Peyer's patch (tissue), 4 donors: ENCODE data around the gene SMAP1. TPM values are rescaled to one million over a fixed set of nuclear protein-coding genes. Genes with fewer than 3 reads are reported as not detected.

Experiments used
- DNase-seq, 3 donors: peaks; one replicate each; pipeline ENCODE4 v3.0.0-alpha.2; 2017 to 2019
- H3K27ac ChIP-seq, 4 donors: fragments of 200-600 bp; sonication (generic); one replicate each; pipeline ENCODE4 v1.5.1; 2016 to 2019
- H3K27me3 ChIP-seq, 2 donors: fragments of 200-600 bp; sonication (generic); one replicate each; pipeline ENCODE4 v1.5.1; 2019
- H3K36me3 ChIP-seq, 3 donors: fragments of 200-600 bp; sonication (generic); one replicate each; pipeline ENCODE4 v1.5.1; 2016 to 2019
- H3K4me1 ChIP-seq, 4 donors: fragments of 200-600 bp; sonication (generic); one replicate each; pipeline ENCODE4 v1.5.1; 2016 to 2019
- H3K4me3 ChIP-seq, 4 donors: fragments of 200-600 bp; sonication (generic); 1 replicate in 3 of 4; 2 replicates in 1 of 4; pipeline ENCODE4 v1.5.1; 2016 to 2019; ENCODE audit warnings: mild to moderate bottlenecking in 1 of 4
- H3K9me3 ChIP-seq, 4 donors: fragments of 200-600 bp; sonication (generic); one replicate each; pipeline ENCODE4 v1.5.1; 2016 to 2019; ENCODE audit warnings: mild to moderate bottlenecking in 1 of 4
- POLR2A ChIP-seq, 2 donors: fragments of 450-650 bp; IDR thresholded peaks; one replicate each; pipeline ENCODE4 v1.5.1; 2017; ENCODE audit warnings: antibody characterized with exemption in 2 of 2, mild to moderate bottlenecking in 2 of 2, moderate library complexity in 2 of 2
- total RNA-seq, 4 donors: library from RNA; depleted of rRNA; stranded (reverse); fragments of >200 nt; gene quantifications; one replicate each; pipeline ENCODE4 v1.1.0, GENCODE V29; 2016
- TF ChIP-seq, protein P1 (sequence below), 6 experiments: fragments of 450-650 bp in 4 of 6; fragments of 200-600 bp in 2 of 6; sonication (generic) in 1 of 6; IDR thresholded peaks; one replicate each; pipeline ENCODE4 v1.5.1; 2017 to 2019; ENCODE audit warnings: antibody characterized with exemption in 6 of 6, mild to moderate bottlenecking in 3 of 6, moderate library complexity in 1 of 6

SMAP1 gene
- total RNA-seq, 4 donors from 2014 or later: 23.1 to 48.9 (median 42.1) TPM

DNA sequence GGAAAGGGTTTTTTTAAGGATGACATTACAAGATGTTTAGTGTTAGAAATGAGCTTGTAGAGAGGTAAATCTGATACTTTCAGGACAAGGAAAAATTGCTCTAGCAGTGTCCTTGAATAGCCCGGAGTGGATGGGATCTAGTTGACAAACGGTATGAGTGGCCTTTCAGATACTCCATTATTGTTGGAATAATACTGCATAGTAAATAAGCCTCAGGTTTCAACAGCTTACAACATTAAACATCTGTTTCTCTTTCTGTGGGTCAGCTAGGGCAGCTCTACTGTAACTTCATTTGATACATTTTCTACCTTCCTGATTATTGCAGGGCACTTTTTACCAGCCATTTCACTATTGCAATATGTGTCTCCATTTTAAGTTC lies 171.2 kb downstream of the SMAP1 start:
- no peak for DNase-seq
- Histone ChIP-seq H3K4me1 (no peaks in the 10 kb centered on the region), H3K27me3 (no peaks in the 10 kb centered on the region), H3K27ac (no peak overlapping the region), H3K36me3 (peaks cover 0 to 10% (median 0%) of the 10 kb centered on the region in 3 donors), H3K4me3 (no peak overlapping the region), H3K9me3 (no peaks in the 10 kb centered on the region)
- no peak for TF ChIP-seq POLR2A (IDR thresholded peaks at IDR 0.05)
- TF ChIP-seq, protein P1, sequence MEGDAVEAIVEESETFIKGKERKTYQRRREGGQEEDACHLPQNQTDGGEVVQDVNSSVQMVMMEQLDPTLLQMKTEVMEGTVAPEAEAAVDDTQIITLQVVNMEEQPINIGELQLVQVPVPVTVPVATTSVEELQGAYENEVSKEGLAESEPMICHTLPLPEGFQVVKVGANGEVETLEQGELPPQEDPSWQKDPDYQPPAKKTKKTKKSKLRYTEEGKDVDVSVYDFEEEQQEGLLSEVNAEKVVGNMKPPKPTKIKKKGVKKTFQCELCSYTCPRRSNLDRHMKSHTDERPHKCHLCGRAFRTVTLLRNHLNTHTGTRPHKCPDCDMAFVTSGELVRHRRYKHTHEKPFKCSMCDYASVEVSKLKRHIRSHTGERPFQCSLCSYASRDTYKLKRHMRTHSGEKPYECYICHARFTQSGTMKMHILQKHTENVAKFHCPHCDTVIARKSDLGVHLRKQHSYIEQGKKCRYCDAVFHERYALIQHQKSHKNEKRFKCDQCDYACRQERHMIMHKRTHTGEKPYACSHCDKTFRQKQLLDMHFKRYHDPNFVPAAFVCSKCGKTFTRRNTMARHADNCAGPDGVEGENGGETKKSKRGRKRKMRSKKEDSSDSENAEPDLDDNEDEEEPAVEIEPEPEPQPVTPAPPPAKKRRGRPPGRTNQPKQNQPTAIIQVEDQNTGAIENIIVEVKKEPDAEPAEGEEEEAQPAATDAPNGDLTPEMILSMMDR (IDR thresholded peaks at IDR 0.05): no peak

DNA sequence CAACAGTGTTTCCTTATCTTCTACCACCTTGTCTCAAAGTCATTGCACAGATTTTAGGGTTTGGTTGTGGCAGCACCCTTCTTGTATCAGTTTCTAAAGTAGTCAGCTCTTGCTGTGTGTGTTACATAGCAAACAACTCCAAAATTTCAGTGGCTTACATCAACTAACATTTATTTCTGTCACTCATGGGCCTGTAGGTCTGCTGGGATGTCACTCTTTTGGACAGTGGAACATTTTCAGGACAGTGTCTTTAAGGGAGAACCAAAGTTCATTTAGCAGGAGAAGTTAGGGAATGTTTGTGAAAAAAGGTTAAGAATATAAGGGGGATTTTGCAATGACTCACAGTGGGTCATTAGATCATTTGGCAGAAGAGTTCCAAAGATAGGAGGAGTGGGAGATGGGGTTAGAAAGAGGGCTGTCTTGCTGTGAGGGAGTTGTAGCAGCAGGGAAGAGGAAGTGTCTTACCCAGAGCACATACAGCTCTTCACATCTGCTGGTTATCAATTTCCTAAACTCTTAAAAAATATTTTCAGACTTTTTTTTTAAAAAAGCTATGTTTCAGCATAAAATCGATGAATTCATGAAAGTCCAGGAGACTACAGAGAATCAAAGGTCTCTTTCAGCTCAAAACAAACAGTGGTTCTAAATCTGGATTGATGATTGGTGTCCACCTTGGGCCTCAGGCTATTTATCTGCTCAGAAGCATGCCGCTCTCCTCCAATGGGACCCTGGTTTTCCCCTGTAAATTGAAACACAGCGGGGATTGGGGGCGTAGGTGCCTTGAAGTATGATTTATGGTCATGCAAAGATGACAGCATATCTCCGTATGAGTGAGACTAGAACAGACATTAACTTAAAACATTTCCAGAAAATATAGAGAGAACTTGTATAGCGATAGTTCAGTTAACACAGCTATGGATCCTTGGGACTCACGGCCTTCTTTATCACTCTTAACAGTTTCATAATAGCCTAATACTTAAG lies 171.9 kb downstream of the SMAP1 start:
- H3K9me3 ChIP-seq: no peaks in the 10 kb centered on the region
- DNase-seq: no peak
- H3K27me3 ChIP-seq: no peaks in the 10 kb centered on the region
- H3K36me3 ChIP-seq: peaks cover 0 to 10% (median 0%) of the 10 kb centered on the region in 3 donors
- TF ChIP-seq POLR2A (IDR thresholded peaks at IDR 0.05): no peak
- TF ChIP-seq, protein P1 (IDR thresholded peaks at IDR 0.05): no peak
- no peaks in the 10 kb centered on the region for H3K4me1 ChIP-seq
- H3K4me3 ChIP-seq: no peak overlapping the region
- H3K27ac ChIP-seq: no peak overlapping the region

DNA sequence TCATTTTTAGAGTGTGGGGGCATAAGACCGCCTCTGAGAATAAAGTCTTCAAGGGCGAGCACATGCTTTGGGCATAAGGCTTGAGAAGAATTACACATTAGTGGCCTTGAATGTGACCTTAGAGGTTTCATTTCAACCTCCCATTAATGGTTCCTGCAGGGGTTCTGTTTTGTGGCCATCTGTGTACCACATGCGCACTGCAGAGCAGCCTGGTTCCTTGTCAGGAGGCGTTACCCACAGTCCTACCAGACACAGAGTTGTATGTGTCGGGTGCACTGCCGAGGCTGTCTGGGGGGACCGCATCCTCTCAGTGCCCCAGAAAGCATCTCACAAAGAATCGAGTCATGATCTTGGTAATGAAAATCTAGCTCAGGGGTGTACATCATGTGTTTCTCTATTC lies 173.4 kb downstream of the SMAP1 start:
- DNase-seq: no peak
- no peaks in the 10 kb centered on the region for H3K27me3 ChIP-seq
- H3K36me3 ChIP-seq: peaks cover 0 to 13% (median 0%) of the 10 kb centered on the region in 3 donors
- H3K4me3 ChIP-seq: no peak overlapping the region
- no peak for TF ChIP-seq POLR2A (IDR thresholded peaks at IDR 0.05)
- TF ChIP-seq, protein P1 (IDR thresholded peaks at IDR 0.05): no peak
- H3K4me1 ChIP-seq: no peaks in the 10 kb centered on the region
- no peaks in the 10 kb centered on the region for H3K9me3 ChIP-seq
- no peak overlapping the region for H3K27ac ChIP-seq

DNA sequence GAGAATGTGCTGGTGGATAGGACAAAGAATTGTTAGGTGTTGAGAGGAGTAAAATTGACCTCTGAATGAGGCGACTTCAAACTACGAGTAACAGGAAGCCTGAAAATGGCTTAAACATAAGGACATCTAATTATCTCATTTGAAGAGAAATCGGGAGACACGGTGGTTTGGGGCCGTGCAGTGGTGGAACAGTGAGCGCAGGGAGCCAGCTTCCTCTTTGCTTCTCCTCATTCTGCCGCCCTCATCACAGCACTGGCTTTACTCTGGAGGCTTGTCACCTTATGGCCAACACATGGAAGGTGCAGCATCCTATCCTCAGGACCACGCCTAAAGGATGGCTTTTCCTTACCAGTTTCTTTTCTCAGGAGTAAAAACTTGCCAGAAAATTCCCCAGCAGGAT lies 174.9 kb downstream of the SMAP1 start:
- no peaks in the 10 kb centered on the region for H3K9me3 ChIP-seq
- H3K4me3 ChIP-seq: no peak overlapping the region
- DNase-seq: no peak
- H3K36me3 ChIP-seq: peaks cover 0 to 10% (median 0%) of the 10 kb centered on the region in 3 donors
- H3K27ac ChIP-seq: no peak overlapping the region
- no peak for TF ChIP-seq POLR2A (IDR thresholded peaks at IDR 0.05)
- TF ChIP-seq, protein P1 (IDR thresholded peaks at IDR 0.05): no peak
- H3K27me3 ChIP-seq: no peaks in the 10 kb centered on the region
- H3K4me1 ChIP-seq: no peaks in the 10 kb centered on the region

DNA sequence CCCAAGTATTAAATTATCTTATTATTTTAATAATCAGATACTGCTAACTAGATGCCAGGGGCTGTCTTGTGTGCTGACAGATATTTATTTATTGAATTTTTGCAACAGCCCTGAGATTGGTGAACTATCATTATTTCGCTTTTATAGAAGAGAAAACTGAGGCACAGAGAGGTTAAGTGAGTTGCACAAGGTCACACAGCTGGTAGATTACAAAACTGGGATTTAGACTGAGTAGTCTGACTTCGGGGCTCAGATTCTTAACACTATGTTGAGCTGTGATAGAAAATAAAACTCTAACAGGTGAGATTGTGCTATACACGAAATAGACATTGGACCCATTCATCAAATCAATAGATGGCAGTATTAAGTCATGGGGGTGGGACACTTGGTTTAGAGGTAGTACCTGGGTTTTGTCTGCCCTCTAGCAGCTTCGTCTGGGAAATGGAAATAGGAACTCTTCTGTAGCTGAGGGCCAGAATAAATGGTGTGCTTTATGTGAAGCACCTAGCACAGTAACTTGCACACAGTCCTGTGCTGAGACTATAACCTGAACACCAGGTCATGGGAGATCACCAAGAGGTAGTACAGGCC lies 175.7 kb downstream of the SMAP1 start:
- Histone ChIP-seq H3K36me3 (peaks cover 0 to 8% (median 0%) of the 10 kb centered on the region in 3 donors), H3K27me3 (no peaks in the 10 kb centered on the region), H3K27ac (no peak overlapping the region), H3K4me1 (no peaks in the 10 kb centered on the region), H3K4me3 (no peak overlapping the region), H3K9me3 (no peaks in the 10 kb centered on the region)
- TF ChIP-seq POLR2A (IDR thresholded peaks at IDR 0.05): no peak
- TF ChIP-seq, protein P1 (IDR thresholded peaks at IDR 0.05): no peak
- DNase-seq: no peak
